ENCODE measurements around the gene METAP1.

- TF ChIP-seq ARNTL (CRISPR knock-in tag; IDR thresholded peaks at IDR 0.05; ENCODE audit: borderline replicate concordance, low read depth): no peak
- TF ChIP-seq ZNF8 (CRISPR knock-in tag; IDR thresholded peaks at IDR 0.05): no peak
- TF ChIP-seq ISL1 (CRISPR knock-in tag; IDR thresholded peaks at IDR 0.05): no peak
- TF ChIP-seq PATZ1 (CRISPR knock-in tag; IDR thresholded peaks at IDR 0.05; ENCODE audit: borderline replicate concordance): no peak
- no peak for TF ChIP-seq TSHZ2 (CRISPR knock-in tag; IDR thresholded peaks at IDR 0.05)
- TF ChIP-seq ZFP30 (CRISPR knock-in tag; IDR thresholded peaks at IDR 0.05): no peak
- no peak for TF ChIP-seq ZNF70 (CRISPR knock-in tag; IDR thresholded peaks at IDR 0.05)
- TF ChIP-seq ZNF565 (CRISPR knock-in tag; conservative IDR thresholded peaks at IDR 0.05; ENCODE audit: low read depth): no peak
- no peak for TF ChIP-seq ZC3H10 (CRISPR knock-in tag; IDR thresholded peaks at IDR 0.05)
- no peak for TF ChIP-seq SNAI2 (CRISPR knock-in tag; IDR thresholded peaks at IDR 0.05)
- TF ChIP-seq RARB (CRISPR knock-in tag; IDR thresholded peaks at IDR 0.05): no peak
These were observed 95.1 kb downstream of the METAP1 start for GRCh38 chr4:99090481-99091215.

All from SK-N-SH treated with all-trans-retinoic acid at 6 μM for 48 hours (cell line).